Ureter (tissue), 1 donor: ENCODE results near the gene MAP3K6. TPM values are rescaled to one million over a fixed set of nuclear protein-coding genes. Genes with fewer than 3 reads are reported as not detected.
A peak's percentile ranks its signal among the peaks of the same experiment; 100 is the strongest.
"Not testable (repeated sequence)": the region's sequence is repeated elsewhere in the genome, so short reads cannot be mapped to it uniquely, and the experiment has no call there.

Experiments used
- DNase-seq: peaks from one replicate; pipeline ENCODE4 v3.0.0-alpha.2; 2020; ENCODE audit warnings: low spot score
- total RNA-seq: library from RNA; stranded (reverse); gene quantifications from one replicate; pipeline ENCODE4 v1.2.4, GENCODE V29; 2023
- donor health status: DM: yes; HTN: yes; CAD: no.

The MAP3K6 gene
- 75.5 TPM for total RNA-seq

- DNase-seq, result peak; percentile 93
Measured at GRCh38 chr1:27366411-27367159, at the start of gene MAP3K6. Gene MAP3K6 (minus strand): TSS chr1:27366961. CDS start chr1:27366597, 364 bp downstream.

GRCh38 chr1:27414091-27414490 is 47.3 kb upstream of the MAP3K6 start:
- DNase-seq, result no peak

- DNase-seq, result no peak
Measured at GRCh38 chr1:27413004-27413403, 46.2 kb upstream of the MAP3K6 start.

GRCh38 chr1:27412502-27412901 is 45.7 kb upstream of the MAP3K6 start:
- no peak for DNase-seq

- no peak for DNase-seq
Measured at GRCh38 chr1:27410709-27411108, 43.9 kb upstream of the MAP3K6 start.

- DNase-seq, result no peak
Measured at GRCh38 chr1:27409669-27410068, 42.9 kb upstream of the MAP3K6 start.

- DNase-seq, result no peak
Measured at GRCh38 chr1:27408151-27408550, 41.4 kb upstream of the MAP3K6 start.

- DNase-seq, result not testable (repeated sequence)
Measured at GRCh38 chr1:27406791-27407190, 40.0 kb upstream of the MAP3K6 start.

- no peak for DNase-seq
Measured at GRCh38 chr1:27406362-27406680, 39.6 kb upstream of the MAP3K6 start.

GRCh38 chr1:27405598-27406361 is 39.0 kb upstream of the MAP3K6 start:
- DNase-seq, result not testable (repeated sequence)

- DNase-seq, result no peak
Measured at GRCh38 chr1:27405074-27405473, 38.3 kb upstream of the MAP3K6 start.

GRCh38 chr1:27403931-27404330 is 37.2 kb upstream of the MAP3K6 start:
- no peak for DNase-seq

GRCh38 chr1:27403065-27403726 is 36.4 kb upstream of the MAP3K6 start:
- DNase-seq, result peak; percentile 73

GRCh38 chr1:27402349-27402754 is 35.6 kb upstream of the MAP3K6 start:
- peak; percentile 90 for DNase-seq

GRCh38 chr1:27400963-27401341 is 34.2 kb upstream of the MAP3K6 start:
- DNase-seq, result no peak

GRCh38 chr1:27400082-27400962 is 33.6 kb upstream of the MAP3K6 start:
- DNase-seq, result no peak

- DNase-seq, result no peak
Measured at GRCh38 chr1:27399251-27400025, 32.7 kb upstream of the MAP3K6 start.

- DNase-seq, result no peak
Measured at GRCh38 chr1:27398405-27399149, 31.8 kb upstream of the MAP3K6 start.

- DNase-seq, result no peak
Measured at GRCh38 chr1:27397749-27398148, 31.0 kb upstream of the MAP3K6 start.

GRCh38 chr1:27397110-27397509 is 30.3 kb upstream of the MAP3K6 start:
- no peak for DNase-seq
